ENCODE measurements around the gene POLR2H.
A peak's percentile ranks its signal among the peaks of the same experiment; 100 is the strongest.

DNA sequence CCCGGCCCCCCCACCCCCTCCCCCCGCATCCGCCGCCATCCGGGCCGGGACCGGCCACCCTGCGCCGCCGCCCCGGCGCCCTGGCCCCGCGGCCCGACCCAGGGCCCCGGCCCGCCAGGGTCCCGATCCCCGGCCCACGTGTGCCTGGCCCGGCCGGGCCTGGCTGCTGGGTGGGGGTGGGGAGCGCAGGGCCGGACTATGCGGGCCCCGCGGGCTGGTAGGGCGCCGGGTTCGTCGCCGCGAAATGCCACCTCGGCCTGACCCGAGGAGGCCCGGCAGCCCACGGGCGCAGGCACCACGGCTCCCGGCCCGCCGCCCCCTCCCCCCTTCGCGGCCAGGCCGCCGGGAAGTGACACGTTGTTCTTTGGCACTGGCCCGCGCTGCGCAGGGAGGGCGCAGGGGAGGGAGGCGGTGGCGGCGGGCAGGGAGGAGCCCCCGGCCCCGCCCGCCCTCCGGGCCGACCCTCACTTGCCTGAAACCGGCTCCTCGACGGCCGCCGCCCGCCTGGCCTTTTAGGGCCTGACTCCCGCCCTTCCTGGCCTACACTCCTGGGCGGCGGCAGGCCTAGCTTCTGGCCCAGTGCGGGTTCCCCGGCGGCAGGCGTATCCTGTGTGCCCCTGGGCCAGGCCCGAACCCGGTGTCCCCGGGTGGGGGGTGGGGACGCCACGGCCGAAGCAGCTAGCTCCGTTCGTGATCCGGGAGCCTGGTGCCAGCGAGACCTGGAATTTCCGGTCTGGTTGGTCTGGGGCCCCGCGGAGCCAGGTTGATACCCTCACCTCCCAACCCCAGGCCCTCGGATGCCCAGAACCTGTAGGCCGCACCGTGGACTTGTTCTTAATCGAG, 46.6 kb upstream of the POLR2H start:
- TF ChIP-seq POLR2A (IDR thresholded peaks at IDR 0.05) (peak; percentile 67), POLR2AphosphoS5 (IDR thresholded peaks at IDR 0.05) (peak; percentile 23 to 87 (median 77)), EP300 (IDR thresholded peaks at IDR 0.05; ENCODE audit: low read depth) (peak; percentile 78)
- TF ChIP-seq, protein P1, sequence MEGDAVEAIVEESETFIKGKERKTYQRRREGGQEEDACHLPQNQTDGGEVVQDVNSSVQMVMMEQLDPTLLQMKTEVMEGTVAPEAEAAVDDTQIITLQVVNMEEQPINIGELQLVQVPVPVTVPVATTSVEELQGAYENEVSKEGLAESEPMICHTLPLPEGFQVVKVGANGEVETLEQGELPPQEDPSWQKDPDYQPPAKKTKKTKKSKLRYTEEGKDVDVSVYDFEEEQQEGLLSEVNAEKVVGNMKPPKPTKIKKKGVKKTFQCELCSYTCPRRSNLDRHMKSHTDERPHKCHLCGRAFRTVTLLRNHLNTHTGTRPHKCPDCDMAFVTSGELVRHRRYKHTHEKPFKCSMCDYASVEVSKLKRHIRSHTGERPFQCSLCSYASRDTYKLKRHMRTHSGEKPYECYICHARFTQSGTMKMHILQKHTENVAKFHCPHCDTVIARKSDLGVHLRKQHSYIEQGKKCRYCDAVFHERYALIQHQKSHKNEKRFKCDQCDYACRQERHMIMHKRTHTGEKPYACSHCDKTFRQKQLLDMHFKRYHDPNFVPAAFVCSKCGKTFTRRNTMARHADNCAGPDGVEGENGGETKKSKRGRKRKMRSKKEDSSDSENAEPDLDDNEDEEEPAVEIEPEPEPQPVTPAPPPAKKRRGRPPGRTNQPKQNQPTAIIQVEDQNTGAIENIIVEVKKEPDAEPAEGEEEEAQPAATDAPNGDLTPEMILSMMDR (IDR thresholded peaks at IDR 0.05): no peak

Measured in transverse colon (tissue), 4 donors.